NCI-H69 (cell line): ENCODE results near the gene MAPK1.
A peak's percentile ranks its signal among the peaks of the same experiment; 100 is the strongest.
"Not testable (repeated sequence)": the region's sequence is repeated elsewhere in the genome, so short reads cannot be mapped to it uniquely, and the experiment has no call there.

Source experiments
- DNase-seq: peaks from one replicate; lab custom pipeline; 2025; lab: John Stamatoyannopoulos, UW

The MAPK1 gene

GRCh38 chr22:21867528-21868266, at the start of gene MAPK1:
Gene MAPK1, minus strand, starts transcription at chr22:21867645. Its CDS starts 205 bp downstream, at chr22:21867440.
- DNase-seq: peak; percentile 96

- DNase-seq: no peak
Observed at GRCh38 chr22:21916309-21916918, 49.0 kb upstream of the MAPK1 start.

DNA sequence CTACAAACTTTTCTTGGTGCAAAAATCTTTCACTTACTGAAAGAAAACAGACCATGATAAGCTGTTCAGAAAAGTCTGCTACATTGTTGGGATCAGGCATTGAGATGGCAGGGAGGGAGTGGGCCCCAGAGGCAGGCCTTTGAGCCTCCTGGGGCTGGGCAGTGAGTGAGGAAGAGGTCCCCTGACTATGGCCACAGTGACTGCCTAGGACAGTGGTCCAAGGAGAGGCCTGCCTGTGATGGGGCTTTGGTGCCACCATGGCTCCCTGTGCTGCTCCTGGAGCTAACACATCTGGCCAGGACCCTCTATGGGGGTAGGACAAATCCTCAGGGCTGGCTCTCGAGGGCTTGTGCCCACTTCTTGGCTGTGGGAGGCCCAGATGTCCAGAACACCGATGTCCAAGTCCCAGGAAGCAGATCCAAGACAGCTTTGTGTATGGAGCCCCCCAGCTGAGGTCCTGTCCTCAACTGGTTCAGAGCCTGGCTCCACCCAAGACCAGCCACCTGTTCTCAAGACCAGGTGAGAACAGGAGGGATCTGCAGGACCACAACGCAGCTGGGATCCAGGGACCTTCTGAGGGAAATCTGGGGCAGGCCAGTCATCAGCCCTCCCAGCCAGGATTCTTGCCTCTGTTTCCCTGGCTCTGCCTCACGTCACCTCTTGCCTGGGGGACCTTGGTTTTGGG, 48.3 kb upstream of the MAPK1 start:
- no peak for DNase-seq

DNA sequence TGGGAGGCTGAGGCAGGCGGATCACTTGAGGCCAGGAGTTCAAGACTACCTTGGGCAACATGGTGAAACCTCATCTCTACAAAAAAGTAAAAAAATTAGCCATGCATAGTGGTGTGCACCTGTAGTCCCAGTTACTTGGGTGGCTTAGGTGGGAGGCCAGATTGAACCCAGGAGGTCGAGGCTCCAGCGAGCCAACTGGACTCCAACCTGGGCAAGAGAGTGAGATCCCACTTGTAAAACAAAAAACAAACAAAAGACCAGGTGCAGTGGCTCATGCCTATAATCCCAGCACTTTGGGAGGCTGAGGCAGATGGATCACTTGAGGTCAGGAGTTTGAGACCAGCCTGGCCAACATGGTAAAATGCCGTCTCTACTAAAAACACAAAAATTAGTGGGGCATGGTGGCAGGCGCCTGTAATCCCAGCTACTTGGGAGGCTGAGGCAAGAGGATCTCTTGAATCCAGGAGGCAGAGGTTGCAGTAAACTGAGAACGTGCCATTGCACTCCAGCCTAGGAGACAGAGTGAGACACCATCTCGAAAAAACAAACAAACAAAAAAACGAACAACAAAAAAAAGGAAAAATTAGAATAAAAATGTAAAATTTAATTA, 46.7 kb upstream of the MAPK1 start:
- not testable (repeated sequence) for DNase-seq

DNA sequence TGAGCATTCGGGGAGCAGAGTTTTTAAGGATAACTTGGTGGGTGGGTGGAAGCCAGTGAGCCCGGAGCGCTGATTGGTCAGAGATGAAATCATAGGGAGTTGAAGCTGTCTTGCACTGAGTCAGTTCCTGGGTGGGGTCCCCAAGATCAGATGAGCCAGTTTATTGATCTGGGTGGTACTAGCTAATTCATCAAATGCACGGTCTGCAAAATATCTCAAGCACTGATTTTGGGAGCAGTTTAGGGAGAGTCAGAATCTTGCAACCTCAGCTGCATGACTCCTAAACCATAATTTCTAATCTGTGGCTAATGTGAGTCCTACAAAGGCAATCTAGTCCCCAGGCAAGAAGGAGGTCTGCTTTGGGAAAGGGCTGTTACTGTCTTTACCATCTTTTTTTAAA, 42.9 kb upstream of the MAPK1 start:
- DNase-seq: not testable (repeated sequence)

GRCh38 chr22:21909871-21910270, 42.4 kb upstream of the MAPK1 start:
- no peak for DNase-seq

DNA sequence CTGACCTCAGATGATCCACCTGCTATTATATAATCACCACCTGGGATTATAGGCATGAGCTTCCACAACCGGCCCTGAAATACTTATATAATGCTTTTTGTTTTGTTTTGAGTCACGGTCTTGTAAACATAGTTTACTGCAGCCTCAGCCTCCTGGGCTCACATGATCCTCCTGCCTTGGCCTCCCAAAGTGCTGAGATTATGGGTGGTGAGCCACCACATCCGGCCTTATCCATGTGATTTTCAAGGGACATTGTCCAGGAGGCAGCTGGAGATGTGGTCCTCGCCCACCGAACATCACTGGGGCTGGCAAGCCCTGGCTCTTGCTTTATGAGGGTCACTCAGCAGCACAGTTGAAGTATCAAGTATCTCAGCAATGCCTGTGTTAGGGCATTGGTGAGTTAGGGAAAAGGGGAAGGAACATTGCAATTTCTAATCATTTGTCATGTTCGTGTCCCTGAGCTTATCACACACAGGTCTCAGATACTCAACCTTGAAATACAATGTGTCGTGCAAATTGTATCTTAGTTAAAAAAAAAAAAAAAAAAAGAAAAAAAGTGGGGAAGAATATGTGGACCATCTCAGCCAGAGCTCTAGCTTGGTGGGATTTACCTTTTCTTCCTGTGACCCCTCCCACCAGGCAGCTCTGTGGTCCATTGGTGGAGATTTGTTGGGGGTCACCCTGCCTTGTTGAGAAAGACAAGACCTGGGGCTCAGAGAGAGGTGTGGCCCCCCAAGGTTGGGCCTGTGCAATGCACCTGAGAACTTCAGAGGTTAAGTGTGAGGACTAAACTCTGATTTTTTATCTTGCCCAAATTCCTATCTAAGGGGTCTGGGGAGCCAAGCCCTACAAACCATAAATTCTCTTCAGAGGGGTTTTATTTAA, 40.4 kb upstream of the MAPK1 start:
- no peak for DNase-seq

GRCh38 chr22:21905234-21905633, 37.8 kb upstream of the MAPK1 start:
- DNase-seq: not testable (repeated sequence)

- DNase-seq: no peak
Observed at GRCh38 chr22:21904250-21904789, 36.9 kb upstream of the MAPK1 start.

DNA sequence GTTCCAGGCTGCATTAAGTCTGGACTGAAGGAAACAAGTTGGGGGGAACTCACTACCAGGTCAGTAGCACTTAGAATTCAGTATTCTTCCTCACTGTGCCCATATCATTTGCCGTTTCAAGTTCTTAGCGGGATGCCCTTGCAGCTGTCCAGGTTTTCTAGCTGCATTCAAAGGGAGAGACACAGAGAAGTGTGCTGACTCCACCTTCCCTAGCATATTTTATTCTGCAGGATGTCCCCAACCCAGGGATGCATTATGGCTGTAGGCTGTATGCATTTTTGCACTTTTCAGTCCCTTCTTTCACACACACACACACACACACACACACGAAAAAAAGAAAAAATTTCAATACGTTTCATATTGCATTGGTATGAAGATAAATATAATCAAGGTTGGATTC, 35.8 kb upstream of the MAPK1 start:
- no peak for DNase-seq

- no peak for DNase-seq
Observed at GRCh38 chr22:21902296-21903087, 35.0 kb upstream of the MAPK1 start.

GRCh38 chr22:21898354-21898896, 31.0 kb upstream of the MAPK1 start:
- no peak for DNase-seq

- no peak for DNase-seq
Observed at GRCh38 chr22:21896951-21897513, 29.6 kb upstream of the MAPK1 start.

DNA sequence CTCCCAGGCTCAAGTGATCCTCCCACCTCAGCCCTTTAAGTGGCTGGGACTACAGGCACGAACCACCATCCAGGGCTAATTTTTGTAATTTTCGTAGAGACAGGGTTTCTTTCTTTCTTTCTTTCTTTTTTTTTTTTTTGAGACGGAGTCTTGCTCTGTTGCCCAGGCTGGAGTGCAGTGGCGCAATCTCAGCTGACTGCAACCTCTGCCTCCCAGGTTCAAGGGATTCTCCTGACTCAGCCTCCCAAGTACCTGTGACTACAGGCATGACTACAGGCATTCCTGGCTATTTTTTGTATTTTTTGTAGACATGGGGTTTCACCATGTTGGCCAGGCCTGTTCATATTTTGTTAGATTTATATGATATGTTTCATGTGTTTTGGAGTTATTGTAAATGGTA, 28.8 kb upstream of the MAPK1 start:
- not testable (repeated sequence) for DNase-seq

DNA sequence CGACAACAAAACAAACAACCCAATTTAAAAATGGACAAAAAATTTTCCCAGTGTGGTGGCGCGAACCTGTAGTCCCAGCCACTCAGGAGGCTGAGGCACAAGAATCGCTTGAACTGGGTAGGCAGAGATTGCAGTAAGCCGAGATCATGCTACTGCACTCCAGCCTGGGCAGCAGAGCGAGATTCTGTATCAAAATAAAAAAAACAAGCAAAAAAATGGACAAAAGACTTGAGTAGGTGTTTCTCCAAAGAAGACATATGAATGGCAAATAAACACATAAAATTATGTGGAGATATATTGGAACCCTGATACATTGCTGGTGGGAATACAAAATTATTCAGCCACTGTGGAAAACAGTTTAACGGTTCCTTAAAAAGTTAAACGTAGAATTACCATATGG, 27.4 kb upstream of the MAPK1 start:
- DNase-seq: no peak

DNA sequence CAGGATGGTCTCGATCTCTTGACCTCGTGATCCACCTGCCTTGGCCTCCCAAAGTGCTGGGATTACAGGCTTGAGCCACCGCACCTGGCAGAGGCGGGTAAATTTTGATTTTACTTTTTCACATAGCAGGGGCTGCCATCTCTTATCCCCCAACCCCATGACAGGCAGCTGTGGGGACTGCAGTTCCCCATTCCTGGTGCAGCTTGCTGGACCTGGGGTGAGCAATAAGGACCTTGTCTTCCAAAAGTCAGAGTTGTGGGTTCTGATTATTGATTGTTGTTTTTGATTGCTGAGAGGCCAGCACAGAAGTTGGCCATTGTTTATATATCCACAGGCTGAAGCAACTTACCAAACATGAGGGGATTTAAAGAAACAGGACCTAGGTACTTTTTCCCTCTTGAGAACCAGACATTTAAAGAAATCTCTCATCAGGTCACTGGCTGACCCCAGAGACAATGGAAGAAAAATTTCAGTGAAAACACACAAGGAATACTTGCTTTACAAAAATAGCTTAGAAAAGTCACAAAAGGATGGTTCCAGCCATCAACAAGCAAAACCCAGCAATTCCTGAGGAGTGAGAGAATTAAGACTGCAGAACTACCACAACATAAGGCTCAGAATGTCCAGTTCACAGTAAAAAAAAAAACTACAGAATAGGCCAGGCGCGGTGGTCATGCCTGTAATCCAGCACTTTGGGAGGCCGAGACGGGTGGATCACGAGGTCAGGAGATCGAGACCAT, 22.0 kb upstream of the MAPK1 start:
- DNase-seq: no peak

GRCh38 chr22:21887841-21888240, 20.4 kb upstream of the MAPK1 start:
- no peak for DNase-seq

- DNase-seq: not testable (repeated sequence)
Observed at GRCh38 chr22:21883930-21884329, 16.5 kb upstream of the MAPK1 start.

- DNase-seq: not testable (repeated sequence)
Observed at GRCh38 chr22:21882754-21883333, 15.4 kb upstream of the MAPK1 start.
